MM.1S (cell line): Measurements from ENCODE around the gene ALPK3.

Experiments used
- CTCF ChIP-seq: fragments of 300-600 bp; sonication (generic); IDR thresholded peaks from 2 replicates; pipeline ENCODE4 v1.5.1; 2016; ENCODE audit warnings: antibody characterized with exemption, low read length, mixed read lengths
- EZH2 ChIP-seq: fragments of 300-600 bp; sonication (generic); optimal IDR thresholded peaks from 2 replicates; pipeline ENCODE3; 2017; ENCODE audit warnings: low read depth, mild to moderate bottlenecking, antibody characterized with exemption, low read length, mixed read lengths
- EZH2phosphoT487 ChIP-seq: fragments of 300-600 bp; sonication (generic); IDR thresholded peaks from 2 replicates; pipeline ENCODE4 v1.6.1; 2018; ENCODE audit warnings: antibody characterized with exemption, low read length

GRCh38 chr15:84789762-84790161, 27.4 kb upstream of the ALPK3 start:
- TF ChIP-seq CTCF (no peak), EZH2 (no peak), EZH2phosphoT487 (no peak)
